Left renal pelvis (tissue), 4 donors: ENCODE results near the gene LGALS4. TPM values are rescaled to one million over a fixed set of nuclear protein-coding genes. Genes with fewer than 3 reads are reported as not detected.
"Not testable (repeated sequence)": the region's sequence is repeated elsewhere in the genome, so short reads cannot be mapped to it uniquely, and the experiment has no call there.

Experiments
- DNase-seq, 4 donors: peaks; one replicate each; pipeline ENCODE4 v3.0.0-alpha.2; 2013; ENCODE audit warnings: low read depth in 4 of 4, low spot score in 3 of 4
- polyA plus RNA-seq, 4 donors: library from polyadenylated mRNA; unstranded; fragments of 120-200 nt; gene quantifications; one replicate each; pipeline ENCODE4 v1.2.1, GENCODE V29; 2013; ENCODE audit not compliant: insufficient read length in 4 of 4

Gene LGALS4
- polyA plus RNA-seq, 4 donors: 0.89 to 2.2 (median 1.5) TPM

DNA sequence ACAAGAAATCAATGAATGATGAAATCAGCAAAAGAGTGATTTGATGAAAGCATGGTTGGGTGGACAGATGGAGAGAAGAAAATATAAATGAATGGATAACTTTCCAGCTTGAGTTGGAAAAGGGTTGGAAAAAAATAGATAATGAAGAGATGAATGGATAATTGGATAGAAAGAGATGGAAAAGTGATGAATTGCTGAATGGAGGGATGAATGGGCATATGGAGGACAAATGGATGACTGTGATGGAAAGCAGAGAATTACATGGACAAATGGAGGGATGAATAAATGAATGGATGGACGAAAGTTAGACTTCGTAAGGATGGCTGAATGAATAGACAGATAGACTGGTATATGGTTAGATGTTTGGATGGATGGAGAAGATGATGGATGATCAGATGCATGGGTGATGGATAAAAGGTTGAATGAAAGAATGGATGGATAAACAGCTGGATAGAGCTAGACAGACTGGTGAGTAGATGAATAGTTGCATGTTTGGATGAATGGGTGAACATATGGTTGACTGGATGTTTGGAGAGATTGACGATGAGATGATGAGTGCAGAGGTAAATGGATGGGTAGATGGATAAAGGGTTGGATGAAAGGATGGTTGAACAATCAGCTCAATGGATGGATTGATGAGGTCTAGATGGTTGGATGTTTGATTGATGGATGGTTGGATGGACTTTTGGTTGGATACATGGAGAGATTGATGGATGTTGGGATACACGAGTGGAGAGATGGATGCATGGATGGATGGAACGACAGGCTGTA is 12.0 kb downstream of the LGALS4 start:
- no peak for DNase-seq

DNA sequence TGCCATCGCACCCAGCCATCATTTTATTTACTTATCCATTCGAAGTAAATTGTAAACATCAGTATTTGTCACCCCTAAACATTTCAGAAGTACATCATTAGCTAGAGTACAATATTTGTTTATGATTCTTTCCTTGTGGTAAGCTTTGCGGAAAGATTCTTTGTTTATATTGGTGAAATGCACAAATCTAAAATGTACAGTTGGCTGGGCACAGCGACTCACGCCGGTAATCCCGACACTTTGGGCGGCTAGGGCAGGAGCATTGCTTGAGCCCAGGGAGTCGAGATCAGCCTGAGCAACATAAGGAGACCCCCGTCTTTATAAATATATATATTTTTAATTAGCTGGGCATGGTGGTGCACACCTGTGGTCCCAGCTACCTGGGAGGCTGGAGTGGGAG is 13.6 kb downstream of the LGALS4 start:
- DNase-seq: no peak

DNA sequence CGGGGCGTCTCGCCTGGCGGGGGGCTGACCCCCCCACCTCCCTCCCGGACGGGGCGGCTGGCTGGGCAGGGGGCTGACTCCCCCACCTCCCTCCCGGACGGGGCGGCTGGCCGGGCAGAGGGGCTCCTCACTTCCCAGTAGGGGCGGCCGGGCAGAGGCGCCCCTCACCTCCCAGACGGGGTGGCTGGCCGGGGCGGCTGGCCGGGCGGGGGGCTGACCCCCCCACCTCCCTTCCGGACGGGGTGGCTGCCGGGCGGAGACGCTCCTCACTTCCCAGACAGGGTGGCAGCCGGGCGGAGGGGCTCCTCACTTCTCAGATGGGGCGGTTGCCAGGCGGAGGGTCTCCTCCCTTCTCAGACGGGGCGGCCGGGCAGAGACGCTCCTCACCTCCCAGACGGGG is 15.0 kb downstream of the LGALS4 start:
- DNase-seq: not testable (repeated sequence)

DNA sequence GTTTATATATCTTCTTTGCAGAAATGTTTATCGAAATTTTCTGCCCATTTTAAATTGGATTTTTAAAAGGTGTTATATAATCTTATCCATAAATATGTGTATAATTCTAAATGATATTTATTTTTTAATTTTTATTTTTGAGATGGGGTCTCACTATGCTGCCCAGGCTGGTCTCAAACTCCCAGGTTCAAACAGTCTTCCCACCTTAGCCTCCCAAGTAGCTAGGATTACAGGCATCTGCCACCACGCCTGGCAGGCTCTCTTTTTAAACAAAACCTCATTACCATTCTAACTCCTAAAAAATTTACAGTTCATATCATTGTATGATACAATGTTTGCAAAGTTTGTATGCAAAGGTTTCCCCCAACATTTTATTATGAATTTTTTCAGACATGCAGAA is 16.6 kb downstream of the LGALS4 start:
- DNase-seq: no peak

DNA sequence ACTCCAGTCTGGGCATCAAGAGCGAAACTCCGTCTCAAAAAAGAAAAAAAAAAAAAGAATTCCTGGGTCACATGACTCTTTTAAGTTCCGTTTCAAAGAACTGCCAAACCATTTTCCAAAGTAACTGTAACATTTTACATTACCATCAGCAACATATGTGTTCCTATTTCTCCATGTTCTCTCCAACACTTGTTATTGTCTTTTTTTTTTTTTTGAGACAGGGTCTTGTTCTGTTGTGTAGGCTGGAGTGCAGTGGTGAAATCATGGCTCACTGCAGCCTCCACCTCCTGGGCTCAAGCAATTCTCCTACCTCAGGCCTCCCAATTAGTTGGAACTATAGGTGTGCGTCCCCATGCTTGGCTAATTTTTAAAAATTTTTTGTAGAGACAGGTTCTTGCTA is 17.2 kb downstream of the LGALS4 start:
- DNase-seq: no peak

DNA sequence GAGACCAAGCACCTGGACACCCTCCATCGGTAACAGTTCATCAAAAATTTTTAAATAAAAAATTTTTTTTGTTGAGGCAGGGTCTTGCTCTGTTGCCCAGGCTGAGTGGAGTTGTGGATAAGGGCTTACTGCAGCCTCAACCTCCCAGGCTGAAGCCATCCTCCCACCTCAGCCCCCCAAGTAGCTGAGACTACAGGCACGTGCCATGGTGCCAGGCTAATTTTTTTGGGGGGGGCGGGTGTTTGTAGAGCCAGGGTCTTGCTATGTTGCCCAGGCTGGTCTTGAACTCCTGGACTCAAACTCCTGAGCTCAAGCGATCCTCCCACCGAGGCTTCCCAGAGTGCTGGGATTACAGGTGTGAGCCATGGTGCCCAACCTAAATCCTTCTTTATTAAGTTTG is 19.1 kb downstream of the LGALS4 start:
- DNase-seq: no peak

DNA sequence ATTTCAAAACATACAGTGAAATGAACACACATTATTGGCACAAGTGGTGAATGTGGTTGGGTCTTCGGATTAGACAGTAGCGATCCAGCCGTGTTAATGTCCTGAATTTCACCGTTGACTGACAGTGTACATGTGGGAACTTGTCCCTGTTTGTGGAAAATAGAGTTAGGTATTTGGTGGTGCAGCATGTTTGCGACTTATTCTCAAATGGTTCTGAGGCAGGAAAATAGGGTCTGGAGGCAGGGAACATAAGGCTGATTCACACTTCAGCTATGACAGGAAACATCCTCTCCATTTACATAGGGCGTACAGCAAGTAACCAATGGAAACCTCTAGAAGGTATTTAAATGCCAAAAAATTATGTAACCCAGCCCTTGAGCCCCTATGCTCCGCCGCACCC is 19.6 kb downstream of the LGALS4 start:
- DNase-seq: no peak

DNA sequence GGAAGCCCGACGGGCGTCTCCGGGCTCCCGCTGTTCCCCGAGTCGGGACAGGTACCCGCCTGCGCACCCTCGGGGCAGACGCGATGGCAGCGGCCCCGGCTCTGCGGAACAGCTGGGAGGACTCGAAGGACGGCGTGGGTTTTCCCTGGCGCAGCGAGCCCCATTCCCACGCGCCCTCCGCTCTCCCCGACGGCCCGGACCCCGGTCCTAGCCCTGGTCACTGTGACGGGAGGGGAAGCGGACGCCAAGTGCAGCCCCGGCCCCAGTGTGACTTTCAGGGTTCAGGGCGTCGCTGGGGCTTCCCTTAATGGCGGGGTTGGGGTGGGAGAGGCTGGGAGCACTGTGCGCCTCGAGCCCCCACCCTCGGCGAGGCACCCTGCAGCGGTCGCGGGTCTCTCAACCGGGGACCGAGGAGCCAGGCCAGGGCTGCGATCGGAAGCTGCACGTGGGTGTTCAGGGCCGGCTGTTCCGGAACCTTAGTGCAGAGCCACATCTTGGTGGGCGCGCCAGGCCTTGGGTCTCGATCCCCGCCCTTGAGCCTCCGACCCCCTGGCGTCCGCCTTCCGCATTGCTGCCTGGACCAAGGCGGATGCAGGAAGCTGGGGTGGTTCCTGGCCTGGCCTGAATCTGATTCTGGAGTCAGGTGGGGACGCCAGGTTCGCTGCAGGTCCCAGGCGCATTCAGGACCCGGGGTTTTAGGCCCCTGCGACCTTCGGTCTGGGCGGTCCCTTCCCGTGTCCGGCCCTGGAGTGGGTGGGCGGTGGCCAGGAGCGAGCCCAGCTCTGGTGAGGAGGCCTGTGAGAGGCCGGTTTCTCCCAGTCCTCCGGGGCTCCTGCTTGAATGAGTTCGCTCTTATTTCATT is 20.3 kb downstream of the LGALS4 start:
- DNase-seq: peak in 1 of 4 donors; percentile 18

DNA sequence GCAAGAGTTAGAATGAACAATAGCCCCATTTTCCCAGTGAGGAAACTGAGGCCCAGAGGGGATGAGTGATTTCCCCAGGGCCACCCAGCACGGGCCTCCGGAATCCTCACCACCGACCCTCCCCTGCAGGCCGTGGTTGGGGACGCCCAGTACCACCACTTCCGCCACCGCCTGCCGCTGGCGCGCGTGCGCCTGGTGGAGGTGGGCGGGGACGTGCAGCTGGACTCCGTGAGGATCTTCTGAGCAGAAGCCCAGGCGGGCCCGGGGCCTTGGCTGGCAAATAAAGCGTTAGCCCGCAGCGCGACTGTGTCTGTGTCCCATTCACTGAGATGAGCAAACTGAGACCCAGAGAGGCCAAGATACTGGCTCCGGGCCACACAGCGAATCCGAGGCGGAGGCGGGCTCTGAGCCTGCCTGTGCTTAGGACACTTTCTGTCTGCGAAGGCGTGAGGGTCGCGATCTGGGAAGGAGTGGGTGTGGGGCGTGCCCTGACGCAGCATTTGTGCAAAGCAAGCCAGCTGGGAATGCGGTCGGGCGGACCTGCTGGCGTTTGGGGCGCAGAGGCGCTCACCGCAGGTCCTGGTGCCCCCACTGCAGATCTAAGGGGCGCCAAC is 21.2 kb downstream of the LGALS4 start:
- not testable (repeated sequence) for DNase-seq

DNA sequence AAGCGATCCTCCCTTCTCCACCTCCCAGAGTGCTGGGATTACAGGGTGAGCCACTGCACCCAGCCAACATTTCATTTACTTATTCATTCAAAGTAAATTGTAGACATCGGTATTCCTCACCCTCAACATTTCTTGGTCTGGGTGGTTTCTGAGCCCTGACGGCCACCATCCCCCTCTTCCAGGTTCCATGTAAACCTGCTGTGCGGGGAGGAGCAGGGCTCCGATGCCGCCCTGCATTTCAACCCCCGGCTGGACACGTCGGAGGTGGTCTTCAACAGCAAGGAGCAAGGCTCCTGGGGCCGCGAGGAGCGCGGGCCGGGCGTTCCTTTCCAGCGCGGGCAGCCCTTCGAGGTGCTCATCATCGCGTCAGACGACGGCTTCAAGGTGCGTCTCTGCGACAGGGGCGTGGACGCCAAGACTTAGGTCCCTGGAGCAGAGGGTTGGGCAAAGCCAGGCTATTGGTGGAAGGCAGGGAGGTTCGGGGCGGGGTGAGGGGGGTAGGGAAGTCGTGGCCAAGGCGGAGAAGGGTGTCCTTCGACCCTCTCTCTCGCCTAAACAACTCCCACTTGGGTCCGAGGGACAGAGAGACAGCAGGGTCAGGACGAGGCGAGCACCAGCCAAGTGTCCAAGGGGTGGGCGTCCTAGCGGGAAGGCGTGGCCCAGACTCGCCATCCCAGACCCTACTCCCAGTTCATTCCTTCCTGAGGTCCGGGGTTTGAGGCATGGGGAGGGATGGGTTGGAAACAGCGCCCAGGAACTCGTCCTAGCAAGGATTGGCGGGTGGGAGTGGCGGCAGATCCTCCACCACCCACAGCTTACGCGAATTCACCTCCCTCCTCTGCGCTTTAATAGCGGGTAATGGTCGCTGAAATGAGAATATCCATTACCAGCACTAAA is 22.0 kb downstream of the LGALS4 start:
- DNase-seq: not testable (repeated sequence)

DNA sequence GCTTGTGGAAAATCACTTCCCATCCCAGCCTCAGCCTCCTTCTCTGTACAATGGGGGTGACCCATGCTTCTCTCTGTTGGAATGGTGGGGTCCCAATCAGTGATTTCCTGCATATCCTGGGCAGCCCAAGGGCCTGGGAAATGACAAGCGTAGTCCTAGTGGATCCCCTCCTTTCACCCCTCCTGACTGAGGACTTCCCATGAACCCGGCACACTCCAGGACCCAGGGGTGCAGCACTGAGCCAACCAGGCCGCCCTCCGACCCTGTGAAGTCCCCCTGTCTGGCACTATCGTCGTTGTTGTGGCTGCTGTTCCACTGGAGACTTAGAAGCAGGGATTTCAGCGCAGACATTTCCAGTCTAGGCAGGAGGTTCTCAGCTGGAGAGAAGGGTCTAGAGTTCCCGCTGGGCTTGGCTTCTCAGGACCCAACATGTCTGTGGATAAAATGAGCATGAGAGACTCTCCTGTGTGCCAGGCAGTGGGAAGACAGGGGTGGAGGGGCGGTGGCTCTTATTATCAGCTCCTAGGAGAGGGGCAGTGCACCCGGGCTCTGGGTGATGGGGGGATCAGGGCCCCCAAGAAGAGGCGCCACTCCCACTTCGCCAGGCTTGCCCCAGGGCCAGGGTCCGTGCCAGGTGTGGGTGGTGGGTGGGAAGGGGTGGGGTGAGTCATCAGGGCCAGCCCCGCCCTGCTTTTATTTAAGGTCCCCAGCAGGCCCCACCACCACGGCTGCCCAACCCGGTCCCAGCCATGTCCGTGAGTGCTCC is 24.1 kb downstream of the LGALS4 start, which contains the start of gene LGALS7B:
TSS of gene LGALS7B (plus strand) at position 723 of the 766 bp plus-strand sequence. CDS start at position 750, 27 bp downstream.
- DNase-seq: no peak

DNA sequence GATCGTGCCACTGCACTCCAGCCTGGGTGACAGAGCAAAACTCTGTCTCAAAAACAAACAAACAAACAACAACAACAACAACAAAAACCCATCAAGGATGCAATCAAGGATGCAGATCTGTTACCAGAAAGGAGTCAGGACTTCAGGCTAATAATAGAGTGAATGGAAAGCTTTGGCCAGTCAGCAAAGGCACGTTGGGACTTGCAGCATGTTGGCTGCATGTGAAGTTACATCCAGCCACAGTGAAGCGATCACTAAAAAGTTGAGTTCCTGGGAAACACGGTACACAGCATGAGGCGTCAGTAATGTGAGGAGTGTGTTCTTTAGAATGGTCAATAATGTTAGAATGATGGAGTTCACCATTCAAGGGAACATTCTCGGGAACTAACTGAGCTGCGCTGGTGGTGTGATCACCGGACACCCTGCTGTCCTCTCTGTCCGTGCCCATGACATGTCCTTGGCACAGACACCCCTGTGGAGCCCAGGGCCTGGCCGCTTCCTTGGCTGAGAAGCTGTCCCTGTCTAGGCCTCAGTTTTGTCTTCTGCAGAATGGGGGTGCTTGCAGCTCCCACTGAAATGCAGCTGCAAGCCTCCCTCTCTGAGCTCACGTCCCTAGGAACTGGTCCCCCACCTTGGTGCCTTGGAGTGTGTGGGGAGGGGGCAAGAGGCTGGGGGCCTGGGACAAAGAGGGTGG is 26.0 kb downstream of the LGALS4 start:
- no peak for DNase-seq

DNA sequence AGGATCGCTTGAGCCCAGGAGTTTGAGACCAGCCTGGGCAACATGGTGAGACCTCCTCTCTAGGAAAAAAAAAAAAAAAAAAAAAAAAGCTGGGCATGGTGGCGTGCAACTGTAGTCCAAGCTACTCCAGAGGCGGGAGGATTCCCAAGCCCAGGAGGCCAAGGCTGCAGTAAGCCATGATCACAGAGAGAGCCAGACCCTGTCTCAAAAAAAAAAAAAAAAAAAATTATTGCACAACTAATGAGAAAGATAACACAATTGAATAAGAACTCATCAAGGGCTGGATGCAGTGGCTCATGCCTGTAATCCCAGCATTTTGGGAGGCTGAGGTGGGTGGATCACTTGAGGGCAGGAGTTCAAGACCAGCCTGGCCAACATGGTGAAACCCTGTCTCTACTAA is 26.7 kb downstream of the LGALS4 start:
- DNase-seq: not testable (repeated sequence)

DNA sequence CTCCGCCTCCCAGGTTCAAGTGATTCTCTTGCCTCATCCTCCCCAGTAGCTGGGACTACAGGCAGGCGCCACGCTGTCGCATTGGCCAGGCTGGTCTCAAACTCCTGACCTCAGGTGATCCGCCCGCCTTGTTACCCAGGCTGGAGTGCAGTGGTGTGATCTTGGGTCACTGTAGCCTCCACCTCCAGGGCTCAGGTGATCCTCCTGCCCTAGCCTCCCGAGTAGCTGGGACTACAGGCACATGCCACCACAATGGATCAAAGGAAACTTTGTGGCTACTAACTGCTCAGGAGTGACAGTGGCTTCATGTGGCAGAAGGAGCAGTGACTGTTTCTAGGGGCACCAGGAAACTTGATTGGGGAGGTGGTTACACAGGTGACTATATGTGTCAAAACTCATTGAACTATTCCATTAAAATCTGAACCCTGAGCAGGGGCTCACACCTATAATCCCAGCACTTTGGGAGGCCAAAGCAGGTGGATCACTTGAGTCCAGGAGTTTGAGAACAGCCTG is 27.5 kb downstream of the LGALS4 start:
- DNase-seq: no peak

DNA sequence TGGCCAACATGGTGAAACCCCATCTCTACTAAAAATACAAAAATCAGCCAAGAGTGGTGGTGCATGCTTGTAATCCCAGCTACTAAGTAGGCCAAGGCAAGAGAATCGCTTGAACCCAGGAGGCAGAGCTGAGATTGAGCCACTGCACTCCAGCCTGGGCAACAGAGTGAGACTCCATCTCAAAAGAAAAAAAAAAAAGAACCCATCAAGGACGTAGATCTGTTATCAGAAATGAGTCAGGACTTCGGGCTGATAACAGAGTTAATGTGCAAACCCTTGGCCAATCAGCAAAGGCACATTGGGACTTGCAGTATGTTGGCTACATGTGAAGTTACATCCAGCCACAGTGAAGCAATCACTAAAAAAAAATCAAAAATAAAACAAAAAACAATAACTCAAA is 28.5 kb downstream of the LGALS4 start:
- no peak for DNase-seq

DNA sequence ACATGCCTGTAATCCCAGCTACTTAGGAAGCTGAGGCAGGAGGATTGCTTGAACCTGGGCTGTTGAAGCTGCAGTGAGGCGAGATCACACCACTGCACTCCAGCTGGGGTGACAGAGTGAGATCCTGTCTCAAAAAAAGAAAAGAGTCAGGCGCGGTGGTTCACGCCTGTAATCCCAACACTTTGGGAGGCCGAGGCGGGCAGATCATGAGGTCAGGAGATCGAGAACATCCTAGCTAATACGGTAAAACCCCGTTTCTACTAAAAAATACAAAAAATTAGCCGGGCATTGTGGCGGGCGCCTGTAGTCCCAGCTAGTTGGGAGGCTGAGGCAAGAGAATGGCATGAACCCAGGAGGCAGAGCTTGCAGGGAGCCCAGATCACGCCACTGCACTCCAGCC is 30.5 kb downstream of the LGALS4 start:
- DNase-seq: not testable (repeated sequence)

DNA sequence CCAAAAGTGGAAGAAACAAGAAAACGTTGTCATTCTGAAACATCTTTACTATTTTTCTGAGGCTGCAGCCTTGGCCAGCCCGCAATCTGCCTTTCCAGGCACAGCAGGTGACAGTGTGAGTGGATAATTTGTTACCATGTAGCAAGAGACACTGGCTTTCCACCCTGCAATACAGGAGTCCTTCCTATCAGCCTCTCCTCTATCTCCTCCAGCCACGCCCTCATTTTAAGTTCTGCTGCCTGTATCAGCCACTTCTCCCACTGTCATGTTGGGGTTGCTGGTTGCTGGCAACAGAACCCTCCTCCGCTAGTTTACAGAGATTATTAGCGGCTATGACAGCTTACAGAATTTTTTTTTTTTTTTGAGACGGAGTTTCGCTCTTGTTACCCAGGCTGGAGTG is 31.7 kb downstream of the LGALS4 start:
- DNase-seq: no peak

DNA sequence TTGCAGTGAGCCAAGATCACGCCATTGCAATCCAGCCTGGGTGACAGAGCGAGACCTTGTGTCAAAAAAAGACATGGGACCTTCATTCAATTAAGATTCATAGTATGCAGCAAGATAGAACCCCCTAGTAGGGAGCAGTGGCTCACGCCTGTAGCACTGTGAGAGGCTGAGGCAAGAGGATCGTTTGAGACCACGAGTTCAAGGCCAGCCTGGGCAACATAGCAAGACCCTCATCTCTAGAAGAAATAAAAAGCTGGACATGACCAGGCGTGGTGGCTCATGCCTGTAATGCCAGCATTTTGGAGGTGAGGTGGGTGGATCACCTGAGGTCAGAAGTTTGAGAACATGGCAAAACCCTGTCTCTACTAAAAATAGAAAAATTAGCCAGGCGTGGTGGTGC is 32.3 kb downstream of the LGALS4 start:
- DNase-seq: no peak

DNA sequence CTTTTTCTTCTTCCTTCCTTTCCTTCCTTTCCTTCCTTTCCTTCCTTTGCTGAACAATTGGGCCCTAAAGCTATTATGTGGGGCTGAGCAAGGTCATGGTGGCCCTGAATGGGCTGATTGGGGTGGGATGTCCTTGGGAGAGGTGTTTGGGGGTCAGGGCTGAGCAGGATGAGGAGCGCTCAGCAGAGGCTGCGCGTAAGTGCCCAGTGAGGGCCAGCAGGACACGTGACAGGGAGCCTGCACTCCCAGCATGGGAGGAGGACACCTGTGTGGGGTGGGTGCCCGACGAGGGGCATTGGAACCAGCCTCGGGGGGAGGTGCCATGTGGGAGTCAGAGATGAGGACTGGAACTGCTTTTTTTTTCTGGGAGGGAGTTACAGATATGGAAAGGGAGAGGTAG is 34.0 kb downstream of the LGALS4 start:
- no peak for DNase-seq
